ENCODE measurements around the gene HDAC9.

HDAC9 gene

DNA sequence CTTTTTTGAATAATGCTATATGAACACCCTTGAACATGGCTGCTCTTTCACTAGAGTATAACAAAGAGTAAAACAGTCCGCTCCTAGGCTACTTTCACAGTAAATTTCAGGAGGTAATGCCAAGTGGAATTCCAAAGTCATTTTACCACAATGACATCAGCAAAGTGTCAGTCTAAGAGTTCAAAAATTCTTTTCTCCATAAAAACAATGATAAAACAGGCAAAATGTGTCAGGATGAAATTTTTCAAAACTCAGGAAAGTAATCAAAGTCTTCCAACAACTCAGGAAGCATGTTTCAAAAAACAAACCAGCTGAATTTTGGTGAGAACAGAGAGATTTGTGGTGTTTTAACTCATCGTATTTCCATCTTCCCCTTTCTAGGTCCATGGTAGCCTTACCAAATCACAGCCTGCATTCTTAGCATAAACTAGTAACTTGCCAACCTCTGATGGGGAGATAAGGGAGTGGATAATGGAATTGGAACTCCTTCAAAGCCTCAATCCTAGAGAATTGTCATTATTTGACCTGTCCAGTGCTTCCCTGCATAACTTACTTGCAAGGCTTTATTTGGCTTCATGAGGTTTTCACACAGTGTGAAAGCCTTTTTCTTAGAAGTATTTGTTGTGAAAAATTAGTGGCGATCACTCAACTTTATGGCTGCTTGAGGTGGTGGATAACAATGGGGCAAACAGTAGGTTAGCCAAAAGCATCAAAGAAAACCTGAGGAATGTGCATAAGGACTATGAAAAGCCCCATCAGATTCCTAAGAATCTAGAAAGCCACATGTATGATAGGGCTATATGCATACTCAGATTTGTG is 302.7 kb downstream of the HDAC9 start:
- DNase-seq, result no peak

DNA sequence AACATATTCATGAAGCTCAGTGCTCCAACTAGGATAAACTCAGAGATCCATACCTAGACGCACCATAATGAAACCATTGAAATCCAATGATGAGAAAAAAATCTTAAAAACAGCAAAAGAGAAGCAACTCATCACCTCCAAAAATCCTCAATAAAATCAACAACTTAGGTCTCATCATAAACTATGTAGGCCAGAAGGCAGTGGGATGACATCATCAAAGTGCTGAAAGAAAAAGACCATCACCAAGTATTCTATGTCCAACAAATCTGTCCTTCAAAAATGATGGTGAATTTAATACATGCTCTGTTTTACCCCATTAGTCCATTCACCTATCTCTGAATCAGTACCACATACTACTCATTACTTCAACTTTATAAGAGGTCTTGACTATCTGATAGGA is 304.4 kb downstream of the HDAC9 start:
- no peak for DNase-seq

DNA sequence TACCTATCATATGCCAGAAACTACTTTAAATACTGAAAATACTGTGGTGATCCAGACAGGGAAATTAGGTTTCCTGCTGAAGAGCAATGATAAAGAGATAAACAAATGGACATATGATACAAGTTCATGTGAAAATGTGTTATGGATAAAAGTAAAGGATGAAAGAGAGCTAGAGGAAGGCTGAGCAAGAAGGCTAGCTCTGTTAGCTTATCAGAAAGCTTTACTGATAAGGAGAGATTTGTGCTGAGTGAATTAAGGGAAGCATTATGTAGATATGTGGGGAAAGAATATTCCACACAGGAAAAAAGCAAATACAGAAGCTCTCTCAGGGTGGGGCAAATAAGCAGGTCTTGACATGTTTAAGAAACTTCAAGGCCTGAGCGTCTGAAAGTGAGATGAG is 308.4 kb downstream of the HDAC9 start:
- DNase-seq, result no peak

DNA sequence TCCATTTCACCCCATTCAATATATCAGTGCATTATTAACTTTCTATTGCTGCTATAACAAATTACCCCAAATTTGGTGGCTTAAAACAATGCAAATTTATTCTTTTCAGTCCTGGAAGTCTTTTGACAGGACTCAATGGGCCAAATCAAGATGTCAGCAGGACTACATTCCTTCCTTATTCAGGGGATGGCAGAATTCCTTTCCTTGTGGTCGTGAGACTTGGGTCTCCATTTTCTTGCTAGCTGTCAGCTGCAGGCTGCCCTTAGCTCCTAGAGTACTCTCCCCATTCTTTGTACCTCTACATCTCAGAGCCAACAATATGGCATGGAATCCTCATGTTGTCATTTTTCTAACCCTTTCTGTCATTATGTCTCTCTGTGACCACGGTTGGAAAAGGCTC is 310.6 kb downstream of the HDAC9 start:
- no peak for DNase-seq

DNA sequence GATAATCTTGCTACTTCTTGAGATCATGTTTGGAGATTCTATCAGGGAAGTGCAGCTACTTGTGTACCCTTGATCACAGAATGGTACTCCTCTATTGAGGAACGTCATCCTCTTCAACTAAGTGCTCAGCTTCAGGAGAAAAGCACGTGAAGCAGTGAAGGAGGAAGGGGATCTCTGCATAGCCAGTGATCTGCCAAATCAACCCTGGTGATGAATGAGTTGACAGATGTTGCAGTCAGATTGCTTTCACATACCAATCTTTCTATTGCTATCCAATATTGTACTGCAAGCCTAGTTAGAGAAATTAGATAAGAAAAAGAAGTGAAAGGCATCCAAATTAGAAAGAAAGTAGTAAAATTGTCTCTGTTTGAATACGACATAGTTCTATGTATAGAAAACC is 312.5 kb downstream of the HDAC9 start:
- DNase-seq, result no peak

DNA sequence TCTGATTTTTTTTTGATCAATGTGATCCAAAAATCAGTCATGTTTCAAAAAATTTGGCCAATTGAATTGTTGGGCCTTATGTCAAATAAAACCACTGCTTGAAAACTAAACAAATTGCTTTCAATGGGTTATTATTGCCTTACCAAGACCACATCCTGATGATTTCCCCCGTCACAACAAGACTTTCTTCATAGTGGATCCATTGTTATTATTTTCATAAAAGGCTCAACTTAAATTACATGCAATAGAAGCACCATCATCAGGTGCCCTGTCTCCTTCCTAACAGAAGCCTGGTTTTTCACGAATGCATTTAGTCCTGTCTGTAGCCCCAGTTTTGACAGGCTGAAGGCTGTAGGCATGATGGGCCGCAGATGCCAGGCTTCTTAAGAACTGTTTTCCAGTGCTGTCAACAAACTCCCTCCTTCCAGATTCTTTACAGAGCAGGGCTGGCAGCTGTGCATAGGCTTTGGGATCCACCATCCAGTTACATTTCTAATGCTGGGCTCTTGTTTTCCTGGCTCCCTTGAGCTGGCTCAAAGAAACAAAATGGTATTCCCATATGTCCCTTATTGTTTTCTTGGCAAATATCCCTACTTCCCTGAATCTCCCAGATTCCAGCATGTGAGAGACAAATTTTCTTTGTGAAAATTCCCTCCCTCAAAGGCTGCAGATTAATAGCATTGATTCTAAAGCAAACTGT is 319.9 kb downstream of the HDAC9 start:
- DNase-seq, result no peak

DNA sequence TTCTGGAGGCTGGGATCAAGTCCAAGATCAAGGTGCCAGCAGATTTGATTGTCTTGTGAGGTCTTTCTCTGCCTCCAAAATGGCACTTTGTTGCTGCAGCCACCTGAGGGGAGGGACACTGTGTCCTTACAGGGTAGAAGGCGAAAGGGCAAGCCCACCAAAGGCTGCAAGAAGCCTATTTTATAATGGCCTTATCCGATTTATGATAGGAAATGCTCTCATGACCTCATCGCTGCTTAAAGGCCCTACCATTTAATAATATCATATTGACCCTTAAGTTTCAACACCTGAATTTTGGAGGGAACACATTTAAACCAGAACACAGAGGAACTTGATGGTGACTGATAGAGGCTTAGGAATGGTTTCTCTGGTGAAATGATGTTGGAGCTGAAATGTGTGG is 325.4 kb downstream of the HDAC9 start:
- no peak for DNase-seq

DNA sequence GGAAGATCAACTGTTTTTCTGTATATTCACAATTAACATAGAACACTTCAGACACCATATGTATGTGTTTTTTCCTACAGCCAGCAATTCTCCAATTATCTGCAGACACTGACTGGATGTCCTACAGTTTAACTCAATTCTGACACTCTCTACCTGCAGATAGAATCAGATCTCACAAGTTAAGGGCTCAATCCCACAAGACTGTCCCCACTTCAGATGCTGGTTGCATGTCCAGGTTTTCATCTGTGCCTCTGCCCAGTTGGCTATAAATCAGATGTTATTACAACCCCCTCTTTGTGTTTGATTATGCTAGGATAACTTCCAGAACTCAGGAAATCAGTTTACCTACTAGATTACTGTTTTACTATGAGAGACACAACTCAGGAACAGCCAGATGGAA is 326.0 kb downstream of the HDAC9 start:
- DNase-seq, result no peak

DNA sequence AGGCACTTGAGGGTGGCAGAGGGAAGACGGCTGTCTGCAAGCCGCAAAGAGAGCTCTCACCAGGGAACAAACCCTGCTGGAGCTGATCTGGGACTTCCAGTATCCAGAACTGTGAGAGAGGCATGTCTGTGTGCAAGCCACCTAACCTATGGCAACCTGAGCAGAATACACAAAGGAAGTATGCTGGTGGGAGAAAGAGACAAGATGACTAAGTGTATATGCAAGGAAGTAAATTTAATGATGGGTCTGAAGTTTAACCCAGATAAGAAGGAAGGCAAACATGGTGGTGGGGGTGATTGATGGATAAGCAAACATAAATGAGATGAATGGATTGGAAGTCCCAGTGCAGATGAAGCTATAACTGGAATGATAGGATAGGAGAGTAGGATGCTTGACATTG is 328.6 kb downstream of the HDAC9 start:
- no peak for DNase-seq

DNA sequence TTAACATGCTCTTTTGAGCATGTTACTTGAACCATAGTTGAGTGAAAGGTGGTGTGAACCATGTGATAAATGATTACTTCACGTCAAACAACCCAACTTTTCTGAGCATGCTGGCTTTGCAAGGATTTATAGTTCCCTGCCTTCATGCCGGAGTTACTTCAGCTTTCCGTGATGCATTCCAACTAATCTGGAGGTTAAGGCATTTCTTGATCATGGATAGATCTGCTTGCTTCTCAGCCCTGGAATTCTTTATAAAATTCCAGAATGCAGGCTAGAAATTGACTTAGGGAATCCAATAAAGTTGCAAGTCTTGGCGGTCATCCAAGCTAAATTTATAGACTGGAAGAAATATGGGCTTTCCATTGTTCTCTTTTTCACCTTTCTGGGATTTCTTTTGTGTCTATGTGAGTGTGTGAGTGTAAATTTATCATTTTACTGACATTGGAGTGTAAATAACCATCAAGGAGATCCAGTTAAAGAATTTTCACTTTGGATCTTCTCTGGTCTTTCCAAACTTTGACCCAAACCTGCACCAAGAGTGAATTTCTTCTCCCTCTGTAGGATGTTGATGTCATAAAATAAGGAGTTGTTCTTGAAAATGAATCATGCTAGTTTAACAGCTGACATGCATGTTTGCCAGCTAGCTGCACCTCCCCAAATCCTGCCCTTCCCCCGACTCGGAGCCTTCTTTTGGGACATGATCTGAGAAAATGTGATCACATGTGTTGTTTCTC is 332.9 kb downstream of the HDAC9 start:
- no peak for DNase-seq

DNA sequence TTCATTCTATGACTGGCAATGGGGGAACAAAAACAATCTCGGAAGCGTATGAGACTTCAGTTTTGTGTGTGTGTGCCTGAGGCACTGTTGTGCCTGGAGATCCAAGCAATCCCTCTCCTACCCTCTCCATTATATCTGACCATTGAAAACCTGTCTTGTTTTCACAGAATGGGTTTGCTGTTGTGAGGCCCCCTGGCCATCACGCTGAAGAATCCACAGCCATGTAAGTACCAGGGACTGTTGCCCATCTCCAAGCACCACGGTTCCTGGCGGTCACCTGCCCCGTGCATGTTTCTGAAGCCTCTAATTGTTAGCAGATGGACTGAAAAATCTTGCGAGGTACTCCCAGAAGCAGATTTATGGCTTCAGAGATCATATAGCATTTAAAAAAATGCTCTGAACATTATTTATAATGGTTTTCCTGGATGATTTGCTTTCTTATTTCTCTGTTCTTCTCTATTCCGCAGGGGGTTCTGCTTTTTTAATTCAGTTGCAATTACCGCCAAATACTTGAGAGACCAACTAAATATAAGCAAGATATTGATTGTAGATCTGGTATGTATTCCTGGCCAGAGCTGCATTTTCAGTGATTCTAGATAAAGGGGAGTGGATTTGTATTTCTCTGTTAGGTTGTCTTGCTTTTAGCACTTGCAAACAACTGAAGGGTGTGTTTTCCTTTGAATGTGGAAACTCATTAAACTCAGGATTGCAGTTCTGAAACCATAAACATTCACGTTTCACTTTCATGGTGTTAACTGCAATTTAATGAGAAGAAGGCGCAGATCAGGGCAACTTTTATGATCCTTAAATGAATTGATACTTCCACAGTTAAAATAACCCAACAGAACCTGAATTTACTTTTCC is 333.7 kb downstream of the HDAC9 start:
- no peak for DNase-seq

DNA sequence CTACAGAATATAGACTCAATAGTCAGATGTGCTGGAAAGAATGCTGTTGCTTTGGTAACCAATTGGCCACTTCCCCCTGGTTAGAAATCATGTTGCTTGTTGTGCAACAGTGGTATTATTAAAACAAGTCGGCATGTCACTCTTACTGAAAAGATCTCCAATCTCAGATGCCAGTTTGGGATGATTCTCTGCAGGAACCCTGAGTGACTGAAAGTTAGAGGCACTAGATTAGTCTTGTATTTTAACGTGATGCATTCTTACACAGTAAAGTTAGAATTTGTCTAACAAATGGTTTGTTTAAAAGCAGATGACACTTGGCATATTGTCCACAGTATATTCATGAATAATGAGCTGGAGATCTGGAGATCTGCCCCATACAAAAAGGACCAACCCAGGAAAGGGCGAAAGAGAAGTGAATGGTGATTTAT is 334.3 kb downstream of the HDAC9 start:
- DNase-seq, result no peak

DNA sequence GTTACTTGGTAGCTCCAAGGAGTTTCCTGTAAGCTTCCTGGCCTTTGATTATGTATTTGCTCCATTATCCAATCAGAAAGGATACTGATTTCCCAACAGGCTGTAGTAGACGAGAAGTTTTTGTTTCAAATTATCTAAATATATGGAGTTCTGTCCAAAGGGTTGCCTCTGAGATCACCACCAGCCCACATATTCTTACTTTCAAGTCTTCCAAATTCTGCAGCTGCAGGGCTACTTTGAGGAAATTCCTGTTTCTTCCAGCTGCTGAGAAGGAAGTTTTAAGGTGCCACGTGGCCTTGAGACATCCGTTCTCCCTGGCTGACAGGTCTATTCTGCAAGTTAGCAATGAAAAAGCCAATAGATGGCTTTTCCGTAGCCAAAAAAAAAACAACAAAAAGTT is 335.9 kb downstream of the HDAC9 start:
- DNase-seq, result no peak

DNA sequence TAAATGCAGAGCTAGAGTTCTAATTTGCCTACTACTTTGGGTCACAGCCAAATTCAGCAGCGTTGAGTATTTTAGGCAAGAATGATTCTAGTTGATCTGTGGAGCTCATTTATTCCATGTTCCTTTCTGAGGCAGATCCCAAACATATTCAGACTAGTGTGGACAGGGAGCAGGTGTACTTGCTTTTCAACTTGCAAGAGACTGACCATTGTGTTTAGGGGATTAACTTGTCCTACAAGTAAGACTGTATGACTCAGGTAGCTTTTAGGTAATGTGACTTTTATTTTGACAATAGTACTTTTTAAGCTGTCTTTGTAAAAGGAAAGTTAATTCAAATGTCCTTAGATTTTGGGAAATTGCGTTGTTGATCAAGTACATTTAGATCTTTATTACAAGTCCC is 336.4 kb downstream of the HDAC9 start:
- no peak for DNase-seq

DNA sequence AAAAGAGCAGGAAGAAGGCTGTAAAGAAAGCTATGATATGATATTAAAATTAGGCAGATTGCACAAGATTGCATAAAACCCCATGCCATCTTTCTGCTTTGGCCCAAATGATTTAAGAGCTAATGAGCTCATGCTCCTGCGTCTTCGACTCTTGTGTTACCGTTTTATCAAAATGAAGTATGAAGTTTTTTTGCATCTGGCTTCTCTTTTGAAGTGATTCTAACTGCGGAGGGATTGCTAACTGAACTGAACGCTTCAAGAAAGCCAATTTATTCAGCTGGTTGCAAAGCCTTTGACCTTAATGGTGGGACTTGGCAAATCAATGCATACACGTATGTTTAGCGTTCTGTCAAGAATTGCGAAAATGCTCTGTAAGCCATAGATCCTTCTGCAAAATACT is 339.0 kb downstream of the HDAC9 start:
- no peak for DNase-seq

DNA sequence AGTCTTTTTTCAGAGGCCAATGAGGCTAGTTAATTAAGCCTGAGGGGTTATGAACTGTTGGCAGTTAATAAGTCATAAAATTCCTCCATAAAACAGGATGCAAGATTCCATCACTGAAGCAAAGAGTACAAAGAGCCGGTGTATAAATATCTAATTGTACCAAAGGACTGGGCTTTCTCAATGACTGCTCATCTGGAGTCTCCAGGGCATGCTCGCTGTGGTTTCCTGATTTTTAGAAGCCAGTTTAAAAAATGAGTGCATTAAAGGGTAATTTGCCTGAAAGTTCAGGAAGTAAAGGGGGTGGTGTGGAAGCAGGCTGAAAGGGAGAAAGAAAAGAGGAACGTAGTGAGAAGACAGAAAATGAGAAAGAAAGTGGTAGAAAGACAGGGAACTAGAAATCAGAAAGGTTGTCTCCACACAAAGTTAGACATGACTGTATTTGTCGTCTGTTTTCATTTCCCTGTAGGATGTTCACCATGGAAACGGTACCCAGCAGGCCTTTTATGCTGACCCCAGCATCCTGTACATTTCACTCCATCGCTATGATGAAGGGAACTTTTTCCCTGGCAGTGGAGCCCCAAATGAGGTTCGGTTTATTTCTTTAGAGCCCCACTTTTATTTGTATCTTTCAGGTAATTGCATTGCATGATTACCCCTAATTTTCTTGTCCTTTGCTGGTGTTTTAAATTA is 339.6 kb downstream of the HDAC9 start:
- DNase-seq, result no peak

DNA sequence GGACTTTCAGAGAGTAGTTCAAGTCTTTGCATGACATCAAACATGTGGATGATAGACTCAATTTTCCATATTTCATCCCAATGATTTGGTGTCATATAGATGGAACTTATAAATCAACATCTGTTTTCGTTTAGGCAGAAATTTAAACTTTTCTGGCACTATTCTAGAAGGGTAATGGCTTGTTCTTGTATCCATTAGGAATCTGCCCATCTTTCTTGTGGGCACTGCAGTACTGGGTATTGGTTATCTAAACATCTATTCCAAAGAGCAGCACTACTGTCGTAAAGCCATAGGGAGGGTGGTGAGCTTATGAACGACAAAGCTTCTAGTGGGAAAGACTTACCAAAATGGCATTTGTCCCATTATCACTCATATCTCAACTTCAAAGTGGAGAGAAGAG is 348.4 kb downstream of the HDAC9 start:
- DNase-seq, result no peak

DNA sequence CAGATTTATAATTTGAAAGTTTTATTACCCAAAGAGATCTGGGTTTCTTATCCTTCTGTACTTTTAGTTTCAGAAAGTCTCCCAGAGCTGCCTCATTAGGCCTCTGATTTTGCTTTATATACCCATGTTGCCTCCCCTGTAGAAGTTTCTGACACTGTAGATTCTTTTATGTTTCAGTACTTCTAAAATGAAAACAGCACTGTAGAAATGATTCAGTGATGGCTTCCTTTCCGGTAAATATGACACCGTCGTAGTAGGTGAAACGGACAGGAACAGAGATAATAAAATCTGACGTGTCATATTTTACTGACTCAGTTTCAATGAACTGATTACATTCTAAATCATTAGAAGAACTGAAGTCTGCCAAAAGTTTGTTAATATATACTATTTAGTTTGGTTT is 349.2 kb downstream of the HDAC9 start:
- no peak for DNase-seq

DNA sequence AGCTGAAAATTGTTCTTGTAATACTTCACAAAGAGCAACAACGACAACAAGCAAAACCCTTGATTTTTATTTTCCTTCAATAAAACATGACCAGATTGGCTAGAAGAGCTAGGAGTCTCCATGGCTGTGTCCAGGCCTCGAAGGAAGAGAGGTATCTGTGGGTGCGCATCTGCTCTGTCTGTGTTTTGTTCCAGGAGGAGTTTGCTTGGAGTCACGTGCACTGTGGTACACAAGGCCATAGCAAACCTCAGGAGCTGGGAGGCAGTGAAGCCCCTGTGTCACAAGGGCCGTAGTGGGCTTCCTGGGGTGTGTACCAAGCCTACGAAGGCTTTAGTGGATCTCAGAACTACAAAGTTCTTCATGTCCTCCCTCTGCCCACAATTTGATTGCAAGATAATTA is 350.2 kb downstream of the HDAC9 start:
- DNase-seq, result no peak

DNA sequence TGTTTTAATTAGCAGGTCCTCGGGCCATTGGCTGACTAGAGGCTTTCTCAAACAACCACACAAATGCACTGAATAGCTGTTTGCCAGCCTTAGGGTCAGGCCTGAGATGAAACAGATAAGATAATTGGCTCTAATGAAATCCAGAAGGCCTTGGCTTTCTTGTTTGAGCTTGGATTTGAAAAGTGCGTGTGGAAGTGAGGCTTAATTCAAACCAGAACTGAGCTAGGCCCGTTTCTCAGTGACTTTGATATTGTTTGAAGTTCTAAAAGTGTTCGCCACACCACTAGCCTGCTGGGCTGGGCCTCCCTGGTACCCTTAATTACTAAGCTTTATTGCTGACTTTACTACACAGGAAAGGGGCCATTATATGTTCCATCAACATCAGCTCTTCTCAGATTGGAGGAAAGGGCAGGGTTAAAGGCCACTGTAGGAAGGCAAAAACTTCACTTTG is 351.2 kb downstream of the HDAC9 start:
- DNase-seq, result no peak

DNA sequence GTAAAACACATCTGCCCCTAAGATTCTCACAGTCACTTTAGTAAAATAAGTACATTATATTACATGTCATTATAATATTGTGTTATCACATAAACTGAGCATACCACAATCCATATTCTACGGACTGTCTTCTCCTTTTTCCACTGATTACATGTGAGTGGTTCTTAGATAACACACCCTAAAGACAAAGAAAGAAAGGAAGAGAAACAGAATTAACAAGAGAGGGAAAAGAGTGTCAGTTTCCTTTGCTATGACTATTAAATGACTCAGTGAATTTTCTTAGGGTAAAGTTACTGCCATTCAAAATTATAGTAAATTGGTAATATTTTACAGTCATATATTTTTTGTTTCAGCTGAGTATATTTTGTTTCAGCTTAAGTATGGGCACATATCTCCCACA is 353.6 kb downstream of the HDAC9 start:
- no peak for DNase-seq

DNA sequence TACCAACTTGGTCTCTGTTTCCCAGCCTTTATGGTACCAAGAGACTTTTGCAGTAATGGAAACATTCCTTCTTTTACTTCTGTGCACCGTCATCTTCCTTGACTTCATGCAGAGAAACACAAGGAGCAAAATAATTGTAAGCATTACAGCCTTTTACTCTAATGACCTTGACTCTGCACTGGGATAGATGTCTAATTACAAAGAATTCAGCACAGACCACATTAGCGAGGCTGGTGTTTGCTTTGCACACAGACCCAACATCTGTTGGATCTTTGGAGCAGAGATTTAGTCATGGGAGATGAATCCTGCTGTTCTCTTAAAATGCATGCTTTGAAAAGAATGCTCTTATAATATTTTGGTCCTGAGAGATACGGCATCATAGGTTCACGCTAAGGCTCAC is 360.2 kb downstream of the HDAC9 start:
- DNase-seq, result no peak

Measured in NCI-H2029 treated with DMSO at 0.1 percent for 48 hours (cell line).